Urinary bladder (tissue), 4 donors: Measurements from ENCODE around the gene NUP133. TPM values are rescaled to one million over a fixed set of nuclear protein-coding genes. Genes with fewer than 3 reads are reported as not detected.
"Not testable (repeated sequence)": the region's sequence is repeated elsewhere in the genome, so short reads cannot be mapped to it uniquely, and the experiment has no call there.

Source experiments
- DNase-seq: peaks from one replicate; pipeline ENCODE4 v3.0.0-alpha.2; 2015; ENCODE audit errors: extremely low spot score
- H3K27ac ChIP-seq: one replicate; pipeline ENCODE4 v1.5.1; 2013; ENCODE audit warnings: low read depth, mild to moderate bottlenecking, moderate library complexity
- H3K36me3 ChIP-seq: one replicate; pipeline ENCODE4 v1.6.1; 2013; ENCODE audit warnings: mild to moderate bottlenecking, moderate library complexity; ENCODE audit not compliant: insufficient read depth
- H3K4me1 ChIP-seq: one replicate; pipeline ENCODE4 v1.6.1; 2013; ENCODE audit warnings: mild to moderate bottlenecking, moderate library complexity; ENCODE audit not compliant: insufficient read depth
- H3K4me3 ChIP-seq: one replicate; pipeline ENCODE4 v1.5.1; 2013; ENCODE audit warnings: low read depth, low read length
- WGBS: extraction: QIAGEN DNeasy Blood & Tissue Kit; methylation state at CpG from one replicate; pipeline ENCODE4 v1.1.7; 2013; 5-methylcytosine and 5-hydroxymethylcytosine counted together
- polyA plus RNA-seq: library from polyadenylated mRNA; stranded (reverse); fragments of 200-250 nt; gene quantifications from one replicate; pipeline ENCODE4 v1.2.3, GENCODE V29; 2013
- total RNA-seq: library from RNA; depleted of rRNA; stranded (reverse); fragments of >200 nt; gene quantifications from one replicate; pipeline ENCODE4 v1.2.3, GENCODE V29; 2014
- donor health status: healthy with polysubstance abuse.
- donor health status: healthy.

NUP133 gene
- total and polyA plus RNA-seq, 2 donors, result 18.5 to 50.2 TPM

GRCh38 chr1:229432116-229432461 lies 76.1 kb downstream of the NUP133 start:
- DNase-seq, result no peak
- no peaks in the 10 kb centered on the region for H3K4me1 ChIP-seq
- H3K36me3 ChIP-seq, result no peaks in the 10 kb centered on the region
- 2% methylated on average over 38 of the region's 38 CpGs for WGBS
- no peak overlapping the region for H3K27ac ChIP-seq
- no peak overlapping the region for H3K4me3 ChIP-seq

DNA sequence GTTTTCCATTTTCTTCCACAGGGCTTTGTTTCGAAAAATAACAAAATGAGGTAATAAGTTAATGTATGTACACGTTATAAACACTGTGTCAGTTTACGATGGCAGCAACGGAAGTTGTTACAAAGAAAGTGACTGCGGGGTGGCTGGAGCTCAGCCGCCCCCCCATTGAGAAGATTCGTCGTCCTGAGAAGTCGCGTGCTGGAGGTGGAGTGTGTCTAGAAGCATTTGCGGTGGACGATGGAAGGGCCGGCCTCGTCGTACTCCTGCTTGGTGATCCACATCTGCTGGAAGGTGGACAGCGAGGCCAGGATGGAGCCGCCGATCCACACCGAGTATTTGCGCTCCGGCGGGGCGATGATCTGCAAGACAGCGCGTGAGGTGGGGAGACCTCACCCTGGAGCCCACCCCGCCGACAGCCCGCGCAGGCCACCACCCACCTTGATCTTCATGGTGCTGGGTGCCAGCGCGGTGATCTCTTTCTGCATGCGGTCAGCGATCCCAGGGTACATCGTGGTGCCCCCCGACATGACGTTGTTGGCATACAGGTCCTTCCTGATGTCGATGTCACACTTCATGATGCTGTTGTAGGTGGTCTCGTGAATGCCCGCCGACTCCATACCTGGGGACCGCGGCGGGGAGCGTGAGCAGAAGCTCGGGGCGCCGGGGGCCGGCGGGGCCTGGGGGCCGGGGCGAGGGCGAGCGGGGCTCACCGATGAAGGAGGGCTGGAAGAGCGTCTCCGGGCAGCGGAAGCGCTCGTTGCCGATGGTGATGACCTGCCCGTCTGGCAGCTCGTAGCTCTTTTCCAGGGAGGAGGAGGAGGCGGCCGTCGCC lies 76.6 kb downstream of the NUP133 start:
- H3K4me1 ChIP-seq, result no peaks in the 10 kb centered on the region
- no peak overlapping the region for H3K27ac ChIP-seq
- 5% methylated on average over 65 of the region's 65 CpGs for WGBS
- H3K36me3 ChIP-seq, result no peaks in the 10 kb centered on the region
- H3K4me3 ChIP-seq, result peak overlapping the region; percentile 10
- DNase-seq, result no peak

DNA sequence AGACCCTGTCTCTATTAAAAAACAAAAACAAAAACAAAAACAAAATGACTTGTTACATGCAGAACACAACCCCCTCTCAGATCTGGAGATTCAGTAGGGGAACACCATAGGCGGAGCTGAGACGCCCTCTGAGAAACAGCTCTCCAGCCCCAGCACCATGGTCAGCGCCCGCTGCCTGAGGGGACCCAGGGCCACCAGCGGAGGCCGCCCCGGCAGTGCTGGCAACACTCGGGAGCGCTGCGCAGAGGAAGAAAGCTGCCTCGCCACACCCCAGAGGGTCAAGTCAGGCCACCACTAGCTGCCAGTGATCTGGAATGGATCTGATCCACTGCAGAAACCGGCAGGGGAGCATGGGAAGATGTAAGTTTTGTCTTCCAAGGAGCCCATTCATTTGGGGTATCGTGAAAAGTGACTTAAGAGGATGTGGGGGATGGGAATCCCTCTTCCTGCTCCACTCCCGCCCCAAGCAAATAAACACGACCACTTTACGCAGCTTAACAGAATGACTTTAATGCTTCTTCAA lies 77.3 kb downstream of the NUP133 start:
- DNase-seq, result no peak
- H3K27ac ChIP-seq, result no peak overlapping the region
- H3K36me3 ChIP-seq, result no peaks in the 10 kb centered on the region
- no peaks in the 10 kb centered on the region for H3K4me1 ChIP-seq
- no peak overlapping the region for H3K4me3 ChIP-seq
- WGBS, result 2% methylated on average over 16 of the region's 16 CpGs

DNA sequence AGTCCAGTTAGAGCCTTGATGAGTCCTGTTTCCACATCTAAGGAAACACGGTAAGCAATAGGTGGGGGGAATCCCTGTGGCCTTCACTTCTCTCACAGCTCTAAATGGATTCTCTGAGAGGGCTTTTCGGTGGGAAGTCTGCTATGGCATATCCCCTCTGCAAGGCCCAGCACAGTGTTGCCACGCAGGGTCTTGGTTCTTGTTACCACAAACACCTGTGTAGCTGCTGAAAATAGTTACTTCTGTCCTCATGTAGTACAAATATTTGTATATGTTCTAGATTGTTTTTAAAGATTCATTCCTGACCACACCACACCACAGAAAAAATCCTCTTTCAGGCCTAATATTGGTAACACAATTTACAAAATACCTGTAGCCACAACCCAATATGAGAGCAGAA lies 79.9 kb downstream of the NUP133 start:
- H3K36me3 ChIP-seq, result no peaks in the 10 kb centered on the region
- H3K27ac ChIP-seq, result no peak overlapping the region
- no peak overlapping the region for H3K4me3 ChIP-seq
- WGBS, result 82% methylated on average over 3 of the region's 3 CpGs
- no peaks in the 10 kb centered on the region for H3K4me1 ChIP-seq
- DNase-seq, result no peak

- DNase-seq, result no peak
- Histone ChIP-seq H3K4me1 (no peaks in the 10 kb centered on the region), H3K36me3 (no peaks in the 10 kb centered on the region), H3K4me3 (no peak overlapping the region), H3K27ac (no peak overlapping the region)
- WGBS, result 87% methylated on average over 3 of the region's 3 CpGs
Observed at GRCh38 chr1:229427572-229427971, 80.6 kb downstream of the NUP133 start.

DNA sequence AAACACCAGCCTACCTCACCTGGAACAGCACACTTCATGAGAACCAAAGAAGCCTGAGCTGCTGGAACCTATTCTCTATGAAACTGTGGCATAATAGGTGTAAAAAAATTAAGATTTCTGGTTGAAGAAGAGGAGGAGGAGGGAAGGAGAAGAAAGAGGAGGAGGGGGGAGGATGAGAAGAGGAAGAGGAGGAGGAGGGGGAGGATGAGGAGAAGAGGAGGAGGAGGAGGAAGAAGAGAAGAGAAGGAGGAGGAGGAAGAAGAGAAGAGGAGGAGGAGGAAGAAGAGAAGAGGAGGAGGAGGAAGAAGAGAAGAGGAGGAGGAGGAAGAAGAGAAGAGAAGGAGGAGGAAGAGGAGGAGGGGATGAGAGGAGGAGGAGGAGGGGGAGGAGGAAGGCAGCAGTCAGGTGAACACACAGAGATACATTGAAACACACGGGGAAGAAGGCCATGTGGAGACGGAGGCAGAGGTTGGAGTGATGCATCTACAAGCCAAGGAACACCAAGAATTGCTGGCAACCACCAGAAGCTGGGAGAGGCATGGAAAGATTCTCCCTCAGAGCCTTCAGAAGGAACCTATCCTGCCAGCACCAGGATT lies 82.5 kb downstream of the NUP133 start:
- 71% methylated on average over 2 of the region's 2 CpGs for WGBS
- DNase-seq, result no peak
- H3K27ac ChIP-seq, result no peak overlapping the region
- no peak overlapping the region for H3K4me3 ChIP-seq
- no peaks in the 10 kb centered on the region for H3K4me1 ChIP-seq
- H3K36me3 ChIP-seq, result no peaks in the 10 kb centered on the region

DNA sequence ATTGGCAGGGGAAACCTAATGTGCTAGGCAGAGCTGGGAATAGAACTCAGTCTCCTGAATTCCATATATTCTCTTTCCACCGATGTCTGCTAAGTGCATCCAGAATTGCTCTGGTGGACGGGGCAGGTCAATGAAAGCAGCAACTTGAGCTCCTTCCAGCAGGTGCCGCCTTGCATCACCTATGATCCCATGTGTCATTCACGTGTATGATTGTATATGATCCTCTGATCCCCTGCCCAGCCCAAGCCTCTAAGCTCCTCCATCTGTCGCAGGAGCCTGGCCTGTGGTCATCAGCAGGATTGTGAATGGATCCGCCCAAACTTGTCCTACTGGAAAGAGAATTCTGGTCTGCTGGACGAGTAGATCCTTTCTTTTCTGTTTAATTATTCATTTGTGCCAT lies 87.4 kb downstream of the NUP133 start:
- Histone ChIP-seq H3K4me3 (no peak overlapping the region), H3K27ac (no peak overlapping the region), H3K4me1 (no peaks in the 10 kb centered on the region), H3K36me3 (no peaks in the 10 kb centered on the region)
- 78% methylated on average over 7 of the region's 7 CpGs for WGBS
- no peak for DNase-seq

DNA sequence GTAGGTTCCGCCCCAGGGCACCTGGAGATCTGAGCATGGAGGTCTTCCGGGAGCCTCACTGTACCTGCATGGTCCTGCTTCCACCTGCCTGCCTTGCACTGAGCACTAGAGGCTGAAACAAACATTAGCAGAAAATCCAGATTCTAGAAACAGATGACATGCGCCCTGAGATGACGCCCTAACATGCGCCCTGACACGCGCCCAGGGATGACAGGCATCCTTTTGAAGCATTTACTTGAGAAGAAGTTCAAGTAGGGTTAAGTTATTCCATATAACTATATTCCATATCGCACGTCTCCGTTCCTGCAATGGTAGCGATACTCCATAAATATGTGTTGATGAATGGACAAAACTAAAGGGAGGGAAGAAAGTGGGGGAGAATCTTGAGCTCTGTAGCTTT lies 87.9 kb downstream of the NUP133 start:
- H3K27ac ChIP-seq, result no peak overlapping the region
- H3K36me3 ChIP-seq, result no peaks in the 10 kb centered on the region
- WGBS, result 90% methylated on average over 11 of the region's 11 CpGs
- DNase-seq, result no peak
- H3K4me1 ChIP-seq, result no peaks in the 10 kb centered on the region
- H3K4me3 ChIP-seq, result no peak overlapping the region

- not testable (repeated sequence) for DNase-seq, H3K4me1 ChIP-seq, H3K27ac ChIP-seq, H3K36me3 ChIP-seq, H3K4me3 ChIP-seq
- 71% methylated on average over 6 of the region's 6 CpGs for WGBS
Observed at GRCh38 chr1:229418586-229418985, 89.6 kb downstream of the NUP133 start.

- DNase-seq, H3K4me3 ChIP-seq, H3K27ac ChIP-seq, H3K36me3 ChIP-seq, H3K4me1 ChIP-seq: not testable (repeated sequence)
- 86% methylated on average over 5 of the region's 5 CpGs for WGBS
Observed at GRCh38 chr1:229412810-229413209, 95.3 kb downstream of the NUP133 start.

GRCh38 chr1:229412056-229412455 lies 96.1 kb downstream of the NUP133 start:
- Histone ChIP-seq H3K27ac (no peak overlapping the region), H3K4me1 (no peaks in the 10 kb centered on the region), H3K36me3 (no peaks in the 10 kb centered on the region), H3K4me3 (no peak overlapping the region)
- DNase-seq, result no peak
- WGBS, result 81% methylated on average over 7 of the region's 7 CpGs

DNA sequence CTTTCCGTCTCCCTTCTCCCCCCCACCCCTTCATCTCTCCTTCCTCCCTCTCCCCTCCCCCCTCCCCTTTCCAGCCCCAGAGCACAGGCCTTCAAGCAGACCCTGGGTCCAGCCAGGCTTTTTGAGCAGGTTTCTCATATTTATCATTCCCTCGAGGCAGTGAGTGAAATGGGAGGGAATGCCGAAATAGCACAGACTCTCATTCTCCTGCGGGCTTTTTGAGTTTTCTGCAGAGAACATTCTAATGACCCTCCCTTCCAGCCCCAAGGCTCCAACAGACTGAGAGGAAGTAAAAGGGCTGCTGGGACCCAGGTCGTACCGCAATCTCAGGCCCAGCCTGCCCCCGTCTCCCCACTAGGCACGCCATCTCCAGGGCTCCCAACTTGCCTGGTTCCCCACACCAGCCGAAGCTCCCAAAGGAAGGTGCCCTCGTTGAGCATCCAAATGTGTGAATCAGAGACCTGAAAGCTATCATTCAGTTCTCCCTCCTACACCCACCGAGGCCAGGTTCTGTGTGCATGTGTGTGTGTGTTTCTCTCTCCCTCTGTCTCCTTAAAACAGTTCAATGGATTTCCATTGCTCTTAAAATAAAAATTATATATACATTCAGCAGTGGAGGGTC lies 96.6 kb downstream of the NUP133 start:
- H3K4me1 ChIP-seq, result no peaks in the 10 kb centered on the region
- no peak for DNase-seq
- H3K4me3 ChIP-seq, result no peak overlapping the region
- 45% methylated on average over 11 of the region's 11 CpGs for WGBS
- no peak overlapping the region for H3K27ac ChIP-seq
- H3K36me3 ChIP-seq, result no peaks in the 10 kb centered on the region

DNA sequence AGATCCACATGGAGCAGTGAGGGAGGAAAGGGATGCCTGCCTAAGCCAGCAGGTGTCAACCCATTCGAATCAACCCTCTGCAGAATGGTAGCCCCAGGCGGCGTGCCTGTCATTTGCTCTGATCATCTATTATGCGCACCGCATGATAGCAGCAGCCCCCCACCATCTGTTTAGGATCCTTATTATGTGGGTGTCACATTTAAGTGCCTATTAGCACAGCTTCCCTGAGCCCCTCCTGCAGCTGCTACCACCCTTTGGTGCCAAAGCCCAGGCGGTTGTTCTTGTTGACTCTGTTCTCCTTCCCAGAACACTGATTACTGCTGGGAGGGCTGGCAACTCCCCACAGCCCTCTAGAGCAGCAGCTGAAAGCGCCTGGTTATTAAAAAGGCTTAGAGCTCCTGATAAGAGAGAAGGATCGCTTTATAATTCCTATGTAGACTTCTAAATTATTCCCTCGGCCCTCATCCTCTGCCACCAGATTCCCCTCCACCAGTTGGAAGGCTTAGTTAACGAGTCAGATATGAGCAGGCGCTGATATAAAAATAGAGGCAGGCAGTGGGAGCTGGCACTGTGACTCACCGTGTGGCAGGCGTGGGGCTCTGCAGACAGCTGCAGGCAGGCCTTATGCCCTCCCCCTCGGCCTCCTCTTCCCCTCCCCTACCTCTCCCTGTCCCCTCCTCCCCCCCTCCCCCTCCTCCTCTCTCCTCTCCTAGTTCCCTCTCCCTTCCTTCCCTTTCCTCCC lies 97.3 kb downstream of the NUP133 start:
- peak; percentile 31 for DNase-seq
- H3K4me3 ChIP-seq, result no peak overlapping the region
- 12% methylated on average over 14 of the region's 14 CpGs for WGBS

More for the DNA sequence above, 97.3 kb downstream of the NUP133 start:
- Histone ChIP-seq H3K36me3 (no peaks in the 10 kb centered on the region), H3K4me1 (no peaks in the 10 kb centered on the region), H3K27ac (no peak overlapping the region)
